HFF-Myc (cell line): ENCODE measurements around the gene DOCK3.
"Not testable (repeated sequence)": the region's sequence is repeated elsewhere in the genome, so short reads cannot be mapped to it uniquely, and the experiment has no call there.

Experiments used
- DNase-seq: peaks from one replicate; pipeline ENCODE4 v3.0.0-alpha.2; 2011; ENCODE audit warnings: low read depth; ENCODE audit errors: extremely low read depth
- H3K4me3 ChIP-seq: replicated peaks from 2 replicates; pipeline ENCODE4 v1.5.1; 2011; ENCODE audit warnings: low read depth, mild to moderate bottlenecking, control low read depth, low read length
- CTCF ChIP-seq: IDR thresholded peaks from 2 replicates; pipeline ENCODE4 v1.5.1; 2012; ENCODE audit warnings: mild to moderate bottlenecking, low read depth, low read length, control low read depth; ENCODE audit errors: missing control alignments

The DOCK3 gene

GRCh38 chr3:51257870-51258269 lies 583.1 kb downstream of the DOCK3 start:
- no peak for TF ChIP-seq CTCF
- DNase-seq = no peak
- no peak overlapping the region for H3K4me3 ChIP-seq

GRCh38 chr3:51264166-51264565 lies 589.4 kb downstream of the DOCK3 start:
- not testable (repeated sequence) for DNase-seq, H3K4me3 ChIP-seq

- DNase-seq = no peak
- no peak overlapping the region for H3K4me3 ChIP-seq
- no peak for TF ChIP-seq CTCF
Observed at GRCh38 chr3:51268132-51268531, 593.4 kb downstream of the DOCK3 start.

GRCh38 chr3:51269466-51269865 lies 594.7 kb downstream of the DOCK3 start:
- no peak overlapping the region for H3K4me3 ChIP-seq
- TF ChIP-seq CTCF = no peak
- no peak for DNase-seq

GRCh38 chr3:51270559-51270958 lies 595.8 kb downstream of the DOCK3 start:
- no peak for TF ChIP-seq CTCF
- no peak overlapping the region for H3K4me3 ChIP-seq
- DNase-seq = no peak

- no peak for DNase-seq
- TF ChIP-seq CTCF = no peak
- H3K4me3 ChIP-seq = no peak overlapping the region
Observed at GRCh38 chr3:51271172-51271571, 596.4 kb downstream of the DOCK3 start.

GRCh38 chr3:51274052-51274451 lies 599.3 kb downstream of the DOCK3 start:
- H3K4me3 ChIP-seq = no peak overlapping the region
- TF ChIP-seq CTCF = no peak
- DNase-seq = no peak
